ENCODE results near the gene ABCG4.
"Not testable (repeated sequence)": the region's sequence is repeated elsewhere in the genome, so short reads cannot be mapped to it uniquely, and the experiment has no call there.

ABCG4 gene

DNA sequence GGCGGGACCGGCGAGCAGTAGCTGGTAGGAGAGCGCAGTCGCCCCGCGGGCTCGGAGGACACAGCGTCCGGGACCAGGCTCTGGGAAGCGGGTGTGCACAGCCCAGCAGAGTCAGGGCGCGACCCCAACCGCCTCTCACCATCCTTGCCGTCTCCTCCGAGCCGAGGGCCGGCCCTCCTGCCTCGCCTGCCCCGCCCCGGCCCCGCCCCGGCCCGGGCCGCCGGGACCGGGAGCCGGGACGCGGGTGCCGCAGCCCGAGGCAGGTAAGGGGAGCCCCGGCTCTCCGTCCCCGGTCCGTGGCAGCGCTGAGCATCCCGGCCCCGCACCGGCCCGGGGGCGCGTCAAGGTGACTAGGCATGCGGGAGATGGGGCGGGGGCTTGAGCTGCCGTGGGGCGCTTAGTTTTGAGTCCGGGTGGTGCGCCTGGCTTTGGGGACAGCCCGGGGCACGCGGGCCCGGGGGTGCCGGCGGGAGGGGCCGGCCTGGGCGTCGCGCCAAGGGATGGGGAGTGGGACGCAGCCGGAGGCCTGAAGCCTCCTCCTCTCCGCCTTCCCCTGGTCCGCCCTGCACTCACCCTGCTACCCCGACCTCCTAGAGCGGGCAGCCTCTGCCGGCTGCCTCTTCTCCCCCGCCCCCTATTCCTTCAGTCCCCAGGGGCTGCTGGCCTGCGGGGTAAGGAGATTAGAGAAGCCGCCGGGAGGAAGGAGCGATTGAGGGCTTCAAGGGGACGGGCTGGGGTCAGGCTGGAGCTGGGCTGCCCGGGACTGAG, at the start of gene ABCG4:
TSS of gene ABCG4 (plus strand) at position 35 of the 768 bp plus-strand sequence. CDS start 914 bp downstream, outside the sequence.
- no peak for DNase-seq

DNA sequence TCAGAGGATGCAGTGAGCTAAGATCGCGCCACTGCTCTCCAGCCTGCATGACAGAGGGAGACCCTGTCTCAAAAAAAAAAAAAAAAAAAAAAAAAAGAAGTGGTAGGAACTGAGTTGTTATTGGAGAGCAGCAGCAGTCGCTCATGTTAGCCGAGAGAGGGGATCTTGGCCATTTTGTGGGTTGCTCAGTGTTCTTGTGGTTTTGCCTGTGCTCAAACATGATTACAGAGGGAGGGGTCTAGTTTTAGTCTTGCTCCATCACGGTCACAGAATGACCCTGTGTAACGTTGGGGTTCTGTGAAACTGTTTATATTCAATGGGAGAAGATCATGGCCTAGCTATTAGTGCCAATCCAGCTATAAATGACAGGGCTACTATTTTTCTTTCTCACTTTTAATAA, 49.1 kb upstream of the ABCG4 start:
- DNase-seq, result no peak

DNA sequence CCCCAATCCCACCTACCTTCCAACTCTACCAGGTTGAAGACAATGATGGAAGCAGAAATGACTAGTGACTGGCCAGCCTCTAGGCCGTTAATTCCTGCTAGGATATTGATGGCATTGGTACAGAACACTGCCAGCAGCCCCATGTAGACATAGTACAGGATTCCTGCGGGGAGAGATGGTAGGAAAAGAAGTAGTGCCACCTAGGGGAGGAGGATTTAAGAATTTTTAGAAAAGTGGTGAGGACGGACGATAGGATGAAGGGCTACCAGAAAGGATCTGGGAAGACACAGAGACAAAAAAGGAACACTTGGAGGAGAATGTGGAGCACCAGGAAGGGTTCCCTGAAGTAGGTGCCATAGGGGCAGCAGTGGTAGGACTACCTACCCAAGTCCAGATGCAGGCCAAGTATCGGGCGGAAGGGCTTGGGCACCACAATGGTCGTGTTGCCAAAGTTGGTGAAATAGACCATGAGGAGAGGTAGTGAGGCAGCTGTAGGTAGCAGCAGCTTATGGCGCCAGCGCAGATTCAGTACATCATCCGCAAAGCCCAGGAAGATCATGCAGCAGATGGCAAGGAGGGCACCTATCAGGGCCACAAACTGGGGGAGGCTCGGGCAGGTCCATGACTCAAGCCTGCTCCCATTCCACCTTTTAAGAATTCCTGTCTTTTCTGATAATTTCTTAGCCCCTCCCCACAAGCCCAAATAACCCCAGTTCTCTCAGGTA, 48.4 kb upstream of the ABCG4 start:
- DNase-seq, result no peak

DNA sequence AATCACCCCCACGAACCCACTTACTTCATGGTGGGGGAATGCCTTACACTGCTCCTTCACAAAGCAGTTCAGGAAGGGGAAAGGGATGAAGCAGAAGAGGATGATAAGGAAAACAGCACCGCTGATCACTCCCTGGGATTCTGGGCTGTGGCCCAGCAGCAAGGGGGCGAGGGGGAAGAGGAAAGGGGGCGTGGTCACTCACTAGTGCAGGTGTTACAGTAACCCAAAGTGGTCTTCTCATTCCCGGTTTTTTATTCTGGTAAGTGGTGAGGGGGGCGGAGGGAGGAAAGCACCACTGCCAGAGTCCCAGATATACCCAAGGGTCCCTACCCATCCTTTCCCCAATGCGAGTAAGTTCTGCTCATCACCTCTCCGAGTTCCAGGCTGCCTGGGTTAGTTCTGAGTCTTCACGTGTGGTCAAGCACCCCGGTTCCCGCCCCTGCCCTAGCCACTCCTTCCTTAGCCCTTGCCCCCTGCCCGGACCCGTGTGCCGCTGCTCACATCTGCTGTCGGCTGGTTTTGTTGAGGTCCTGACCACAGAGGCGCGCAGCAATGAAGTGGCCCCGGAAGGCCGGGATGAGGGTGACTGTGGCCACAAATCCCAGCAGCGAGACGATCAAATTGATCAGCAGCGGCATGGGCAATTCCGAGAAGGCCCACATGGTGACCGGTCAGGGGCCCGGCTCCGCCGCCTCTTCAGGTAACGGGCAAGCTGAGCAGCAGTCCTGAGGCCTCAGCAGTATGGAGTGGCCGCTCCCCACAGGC, 47.7 kb upstream of the ABCG4 start:
- no peak for DNase-seq

DNA sequence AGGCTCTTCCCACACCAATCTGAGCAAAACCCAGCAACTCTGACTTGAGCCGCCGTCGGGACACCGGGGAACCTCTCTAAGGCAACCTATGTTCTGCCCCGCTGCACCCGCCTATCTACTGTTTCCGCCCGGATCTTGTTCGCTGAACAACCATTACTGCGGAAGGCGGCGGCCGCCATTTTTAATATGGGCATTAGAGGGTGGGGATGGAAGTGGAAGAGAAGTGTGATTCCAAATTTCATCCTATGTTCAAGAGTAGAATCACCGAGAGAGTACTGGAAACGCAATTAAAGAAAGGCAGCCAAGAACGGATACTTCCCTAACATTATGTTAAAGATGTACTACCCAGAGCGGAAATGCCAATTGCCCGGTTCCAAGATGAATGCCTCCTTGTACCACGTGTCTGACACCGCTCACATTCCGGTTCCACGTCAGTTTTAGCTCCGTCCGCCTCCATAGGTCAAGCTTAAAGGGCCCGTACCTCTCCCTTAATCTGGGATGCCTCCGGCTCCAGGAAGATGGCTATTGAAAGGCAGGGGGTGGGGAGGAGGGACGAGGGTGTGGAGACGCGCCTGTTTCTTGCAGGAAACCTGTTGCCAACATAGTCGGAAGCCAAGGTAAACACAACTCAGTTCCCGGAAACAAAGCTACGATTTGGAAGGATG, 47.0 kb upstream of the ABCG4 start, which contains the start of gene DPAGT1:
TSS of gene DPAGT1 (minus strand) at position 95 of the 665 bp plus-strand sequence. CDS start 198 bp downstream, outside the sequence.
- DNase-seq, result no peak

DNA sequence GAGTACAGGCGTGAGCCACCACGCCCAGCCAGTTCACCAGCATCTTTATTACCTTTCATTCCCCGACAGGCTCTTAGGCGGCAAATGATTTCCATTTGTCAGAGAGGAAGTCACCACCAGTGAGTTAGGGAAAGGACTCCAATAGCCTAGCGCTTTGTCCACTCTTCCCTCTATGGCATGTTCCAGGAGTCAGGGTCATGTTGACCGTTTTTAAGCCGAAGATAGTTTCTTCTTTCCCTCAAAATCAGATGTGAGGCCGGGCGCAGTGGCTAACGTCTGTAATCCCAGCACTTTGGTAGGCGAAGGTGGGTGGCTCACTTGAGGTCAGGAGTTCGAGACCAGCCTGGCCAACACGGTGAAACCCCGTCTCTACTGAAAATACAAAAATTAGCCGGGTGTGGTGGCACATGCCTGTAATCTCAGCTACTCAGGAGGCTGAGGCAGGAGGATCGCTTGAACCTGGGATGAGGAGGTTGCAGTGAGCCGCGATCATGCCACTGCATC, 45.6 kb upstream of the ABCG4 start:
- not testable (repeated sequence) for DNase-seq

DNA sequence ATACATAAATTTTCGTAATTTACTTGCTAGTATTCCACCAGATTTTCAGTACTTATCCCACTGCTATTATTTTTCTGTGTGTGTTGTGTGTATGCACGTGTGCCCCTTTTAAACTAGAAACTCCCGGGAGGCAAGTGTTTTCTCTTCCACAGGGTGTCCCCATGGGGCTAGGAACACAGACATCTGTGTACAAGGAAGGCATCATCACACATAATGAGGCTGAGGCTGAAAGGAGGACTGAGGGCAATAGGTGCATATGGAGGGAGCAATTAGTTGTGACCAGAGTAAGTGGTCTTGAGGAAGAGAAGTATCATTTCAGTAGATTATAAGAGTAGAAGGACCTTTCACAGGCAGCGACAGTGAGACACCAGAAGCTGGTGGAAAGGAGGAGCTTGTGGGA, 45.1 kb upstream of the ABCG4 start:
- DNase-seq, result no peak

DNA sequence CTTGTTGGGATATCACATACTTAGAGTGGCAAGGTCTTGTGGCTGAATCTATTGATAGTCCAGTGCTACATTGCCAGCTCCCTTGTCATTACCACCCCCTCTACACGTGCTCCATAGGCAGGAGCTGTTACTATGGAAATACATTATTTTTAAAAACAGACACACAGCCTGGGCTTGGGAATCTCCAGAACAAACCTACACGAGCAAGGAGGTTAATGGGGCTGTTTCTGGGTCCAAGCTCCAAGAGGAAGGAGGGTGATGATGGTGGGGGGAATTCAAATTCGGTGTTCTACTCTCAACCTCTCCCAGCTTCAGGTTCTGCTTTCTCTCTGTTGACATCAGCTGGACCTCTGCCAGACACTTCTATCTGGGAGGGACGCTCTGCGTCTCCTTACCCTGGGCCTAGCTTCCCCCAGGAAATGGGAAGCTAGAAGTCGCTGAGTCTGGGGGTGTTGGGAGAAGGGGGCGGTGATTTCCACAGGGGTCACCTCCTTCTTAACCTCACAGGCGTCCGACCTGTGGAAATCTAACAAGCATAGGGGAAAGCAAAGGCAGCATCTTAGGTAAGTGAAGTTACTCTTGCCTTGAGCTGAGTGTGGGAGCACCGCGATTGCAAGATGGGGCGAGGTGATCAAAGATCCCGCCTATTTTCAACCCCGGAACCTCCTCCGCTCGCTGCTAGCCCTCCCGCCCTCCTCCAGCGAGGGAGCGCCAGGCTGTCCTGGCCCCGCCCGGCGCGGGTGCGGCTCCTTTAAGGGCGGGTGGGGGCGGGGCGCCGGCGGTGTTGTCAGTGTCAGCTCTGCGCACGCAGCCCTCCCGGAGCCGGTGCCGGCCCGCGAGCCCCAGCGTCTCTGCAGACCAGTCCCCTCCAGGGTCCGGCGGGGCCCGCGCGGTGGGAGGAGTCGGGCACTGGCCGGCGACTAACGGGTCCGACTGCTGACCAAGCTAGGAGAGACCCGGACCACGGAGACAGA, 42.0 kb upstream of the ABCG4 start, which contains the start of gene C2CD2L:
TSS of gene C2CD2L (plus strand) at position 781 of the 974 bp plus-strand sequence. CDS start 398 bp downstream, outside the sequence.
- no peak for DNase-seq

DNA sequence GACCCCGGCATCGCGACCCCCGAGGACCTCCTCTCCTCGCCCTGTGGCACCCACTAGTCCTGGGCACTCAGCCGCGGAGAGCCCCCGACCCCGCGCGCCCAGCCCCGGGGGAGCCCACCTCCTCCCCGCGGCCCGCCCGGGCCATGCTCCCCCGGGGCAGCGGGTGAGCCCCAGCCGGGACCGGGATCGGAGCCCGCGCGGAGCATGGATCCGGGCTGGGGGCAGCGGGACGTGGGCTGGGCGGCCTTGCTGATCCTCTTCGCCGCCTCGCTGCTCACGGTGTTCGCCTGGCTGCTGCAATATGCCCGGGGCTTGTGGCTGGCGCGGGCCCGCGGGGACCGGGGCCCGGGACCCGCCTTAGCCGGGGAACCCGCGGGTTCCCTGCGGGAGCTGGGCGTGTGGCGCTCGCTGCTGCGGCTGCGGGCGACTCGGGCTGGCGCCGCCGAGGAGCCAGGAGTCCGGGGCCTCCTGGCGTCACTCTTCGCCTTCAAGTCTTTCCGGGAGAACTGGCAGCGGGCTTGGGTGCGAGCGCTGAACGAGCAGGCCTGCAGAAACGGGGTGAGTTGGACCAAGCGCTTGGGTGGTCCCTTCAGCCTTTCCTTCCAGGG, 41.2 kb upstream of the ABCG4 start:
- no peak for DNase-seq

DNA sequence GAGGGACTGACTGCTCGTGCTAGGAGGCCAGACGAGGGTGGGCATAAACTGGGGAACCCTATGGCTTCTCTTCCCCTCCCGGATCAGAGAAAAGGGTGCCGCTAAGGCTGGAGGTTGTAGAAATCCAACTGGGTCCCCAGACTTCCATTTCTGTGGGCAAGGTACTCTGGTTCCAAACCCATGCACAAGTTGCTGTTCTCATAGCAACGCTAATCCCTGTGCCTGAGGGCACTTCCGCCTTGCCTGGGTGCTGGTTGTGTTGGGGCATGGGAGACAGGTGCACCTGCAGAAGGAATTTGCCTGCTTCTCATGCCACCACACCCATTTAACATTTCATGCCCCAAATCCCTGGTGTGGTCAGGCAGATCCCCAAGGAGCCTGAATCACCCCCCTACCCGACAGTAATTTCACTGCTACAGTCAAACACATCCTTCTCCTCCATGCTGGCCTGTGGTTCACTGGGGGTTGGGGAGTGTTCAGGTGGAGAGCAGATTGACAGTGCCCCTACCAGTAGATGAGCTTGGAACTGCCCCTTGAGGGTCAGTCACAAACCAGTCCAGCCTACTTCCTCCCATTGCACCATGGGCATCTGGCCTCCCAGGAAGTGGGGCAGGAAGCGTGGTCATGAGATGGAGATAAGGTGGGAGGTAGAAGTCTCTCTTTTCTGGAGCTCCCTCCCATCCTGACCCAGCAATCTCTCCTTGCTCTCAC, 40.6 kb upstream of the ABCG4 start:
- DNase-seq, result no peak

DNA sequence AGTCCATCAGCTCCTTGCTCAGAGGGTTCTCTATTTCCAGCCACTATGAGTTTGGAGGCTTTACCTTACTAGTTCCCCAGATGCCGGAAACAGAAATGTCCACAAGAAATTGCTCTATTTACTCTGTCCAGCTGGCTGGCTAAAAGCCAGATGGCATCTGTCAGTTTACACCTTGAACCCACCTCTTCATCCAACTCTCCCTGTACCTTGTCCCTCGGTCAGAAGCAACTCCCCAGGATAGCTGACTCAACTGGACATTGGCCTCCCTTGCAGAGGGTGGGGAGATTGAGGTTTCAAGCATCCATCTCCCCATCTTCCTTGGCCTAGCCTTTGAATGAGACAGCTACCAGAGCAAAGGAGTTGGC, 40.0 kb upstream of the ABCG4 start:
- DNase-seq, result no peak

DNA sequence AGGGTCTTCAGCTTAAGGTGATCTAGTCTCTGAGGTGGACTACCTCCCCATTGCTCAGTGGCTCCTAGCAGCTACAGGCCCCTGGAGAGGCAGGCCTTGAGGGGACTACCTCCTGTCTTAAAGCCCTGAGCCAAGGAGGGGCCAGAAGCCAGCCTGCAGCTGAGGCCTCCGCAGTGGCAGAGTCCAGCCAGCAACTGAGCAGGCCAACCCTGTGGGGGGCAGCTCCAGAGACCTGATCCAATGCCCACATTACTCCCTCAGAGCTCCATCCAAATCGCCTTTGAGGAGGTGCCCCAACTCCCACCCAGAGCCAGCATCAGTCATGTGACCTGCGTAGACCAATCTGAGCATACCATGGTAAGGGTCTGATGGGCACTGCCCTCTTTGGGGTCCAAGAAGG, 39.0 kb upstream of the ABCG4 start:
- no peak for DNase-seq

DNA sequence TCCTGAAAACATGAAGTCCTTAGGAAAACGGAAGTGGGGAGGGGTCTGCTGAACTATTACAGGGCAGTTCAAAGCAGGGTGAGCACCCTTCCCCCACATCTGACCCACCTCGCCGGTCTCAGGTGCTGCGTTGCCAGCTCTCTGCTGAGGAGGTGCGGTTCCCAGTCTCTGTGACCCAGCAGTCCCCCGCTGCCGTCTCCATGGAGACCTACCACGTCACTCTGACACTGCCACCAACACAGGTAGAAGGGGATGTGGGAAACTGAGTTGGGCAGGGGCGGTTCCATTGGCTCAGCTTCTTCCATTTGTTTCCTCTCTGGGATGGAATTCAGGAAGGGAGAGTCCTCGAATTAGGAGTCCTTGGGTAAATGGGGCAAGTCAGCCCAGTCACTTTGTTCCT, 38.4 kb upstream of the ABCG4 start:
- DNase-seq, result no peak

DNA sequence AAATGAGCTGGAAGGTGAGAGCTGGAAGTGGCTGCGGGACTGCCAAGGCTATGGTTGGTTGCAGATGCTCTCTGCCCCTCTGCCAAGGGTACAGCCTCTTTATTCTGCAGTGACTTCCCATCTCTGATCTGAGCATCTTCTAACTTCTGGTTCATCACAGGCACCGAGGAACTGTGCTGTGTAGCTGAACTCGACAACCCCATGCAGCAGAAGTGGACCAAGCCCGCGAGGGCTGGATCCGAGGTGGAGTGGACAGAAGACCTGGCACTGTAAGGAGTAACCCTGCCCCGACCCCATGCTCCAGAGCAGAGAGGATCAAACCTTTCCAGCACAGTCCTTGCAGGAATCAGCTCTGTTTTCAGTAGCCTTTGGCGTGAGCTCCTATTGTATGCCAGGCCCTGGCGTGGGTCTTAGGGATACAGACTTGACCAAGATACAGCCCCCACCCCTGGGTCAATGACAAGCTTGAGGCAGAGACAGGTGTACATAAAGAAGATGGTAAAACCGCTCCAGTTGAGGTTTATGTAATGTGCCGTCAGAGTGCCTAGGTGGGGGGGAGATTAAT, 37.4 kb upstream of the ABCG4 start:
- DNase-seq, result no peak

DNA sequence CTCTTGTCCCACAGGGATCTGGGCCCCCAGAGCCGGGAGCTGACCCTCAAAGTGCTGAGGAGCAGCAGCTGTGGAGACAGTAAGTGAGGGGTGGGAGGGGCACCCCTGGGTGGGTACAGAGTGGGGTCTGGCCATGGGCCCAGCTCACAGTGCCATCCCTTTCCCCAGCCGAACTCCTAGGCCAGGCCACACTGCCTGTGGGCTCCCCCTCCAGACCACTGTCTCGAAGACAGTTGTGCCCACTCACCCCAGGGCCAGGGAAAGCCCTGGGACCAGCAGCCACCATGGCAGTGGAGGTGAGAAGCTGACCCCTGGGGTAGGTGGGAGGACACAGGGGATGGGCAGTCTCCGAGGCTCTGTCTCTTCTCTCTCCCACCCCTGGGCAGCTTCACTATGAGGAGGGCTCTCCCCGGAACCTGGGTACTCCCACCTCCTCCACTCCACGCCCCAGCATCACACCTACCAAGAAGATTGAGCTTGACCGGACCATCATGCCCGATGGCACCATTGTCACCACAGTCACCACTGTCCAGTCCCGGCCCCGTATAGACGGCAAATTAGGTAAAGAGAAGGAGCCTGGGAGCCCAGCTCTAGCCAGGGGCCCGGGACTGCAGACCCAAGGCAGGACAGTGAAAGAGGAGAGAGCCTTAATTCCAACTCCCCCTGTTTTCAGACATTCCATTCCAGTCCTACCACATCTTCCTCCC, 36.4 kb upstream of the ABCG4 start:
- no peak for DNase-seq

DNA sequence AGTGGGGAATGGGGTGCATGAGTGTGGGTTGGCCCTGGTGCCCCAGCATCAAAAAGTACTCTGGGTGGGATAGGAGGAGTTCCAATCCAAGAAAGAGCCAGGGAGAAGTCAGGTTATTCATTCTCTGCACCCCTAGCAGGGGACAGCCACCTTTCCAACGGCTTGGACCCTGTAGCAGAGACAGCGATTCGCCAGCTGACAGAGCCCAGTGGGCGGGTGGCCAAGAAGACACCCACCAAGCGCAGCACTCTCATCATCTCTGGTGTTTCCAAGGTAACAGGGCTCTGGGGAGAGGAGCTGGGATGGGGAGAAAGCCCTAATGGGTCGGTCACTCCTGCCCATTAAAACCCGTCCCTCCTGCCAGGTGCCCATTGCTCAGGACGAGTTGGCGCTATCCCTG, 35.1 kb upstream of the ABCG4 start:
- no peak for DNase-seq

DNA sequence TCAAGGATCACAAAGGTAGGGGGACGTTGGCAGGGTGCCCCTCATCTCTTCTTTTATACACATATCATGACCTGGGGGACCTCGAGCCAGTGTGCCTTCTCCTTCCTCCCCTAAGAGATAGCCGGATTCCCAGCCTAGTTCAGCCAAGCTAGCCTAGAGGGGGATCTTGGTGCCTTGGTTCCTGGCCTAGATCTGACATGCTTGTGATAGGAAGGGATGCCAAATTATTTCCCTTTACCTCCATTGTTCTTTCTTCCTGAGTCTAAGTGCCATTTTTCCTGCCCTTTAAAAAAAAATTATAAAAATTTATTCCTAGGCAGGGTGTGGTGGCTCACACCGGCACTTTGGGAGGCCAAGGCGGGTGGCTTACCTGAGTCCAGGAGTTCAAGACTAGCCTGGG, 34.5 kb upstream of the ABCG4 start:
- DNase-seq, result no peak

DNA sequence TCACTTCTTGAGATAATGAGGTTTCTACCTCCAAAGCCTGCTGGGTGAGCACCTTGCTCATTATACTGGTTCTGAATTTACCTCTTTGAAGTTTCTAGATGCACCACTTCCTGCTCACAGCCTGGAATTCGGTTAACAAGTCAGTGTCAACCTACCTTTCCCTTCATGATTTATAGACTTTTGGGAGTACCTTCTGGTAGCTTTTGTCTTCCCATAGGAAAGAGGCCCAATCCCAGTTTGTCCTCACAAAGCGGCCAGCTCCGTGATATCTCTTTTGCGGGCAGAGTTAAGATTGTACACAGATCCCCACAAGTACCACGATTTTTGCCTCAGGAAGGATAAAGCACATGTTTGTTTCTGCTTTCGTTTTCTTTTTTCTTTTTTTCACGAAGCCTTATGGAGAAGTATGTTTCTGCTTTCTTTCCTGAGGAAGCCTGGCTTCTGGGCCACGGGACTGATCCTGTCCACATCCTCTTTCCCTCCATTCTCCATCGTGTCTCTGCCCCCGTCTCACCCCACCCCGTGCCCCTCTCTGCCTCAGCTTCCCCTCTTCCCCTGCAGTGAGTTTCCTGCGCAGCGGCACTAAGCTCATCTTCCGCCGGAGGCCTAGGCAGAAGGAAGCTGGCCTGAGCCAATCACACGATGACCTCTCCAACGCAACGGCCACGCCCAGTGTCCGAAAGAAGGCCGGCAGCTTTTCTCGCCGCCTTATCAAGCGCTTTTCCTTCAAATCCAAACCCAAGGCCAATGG, 33.2 kb upstream of the ABCG4 start:
- no peak for DNase-seq

DNA sequence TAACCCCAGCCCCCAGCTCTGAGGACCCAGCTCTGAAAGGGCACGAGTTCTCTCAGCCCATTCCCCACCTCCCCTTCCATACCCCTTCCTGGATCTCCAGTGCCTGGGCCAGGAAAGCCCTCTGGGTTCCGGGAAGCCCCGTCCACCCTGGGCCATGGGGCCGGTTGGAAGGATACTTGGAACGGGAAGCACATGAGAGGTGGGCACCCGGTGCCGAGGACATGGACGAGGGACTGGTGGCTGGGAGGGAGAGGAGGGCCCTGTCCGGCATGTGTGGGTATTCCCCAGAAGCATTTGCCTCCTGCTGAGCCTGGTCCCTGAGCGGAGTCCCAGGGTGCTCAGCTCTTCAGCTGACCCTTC, 32.6 kb upstream of the ABCG4 start:
- DNase-seq, result no peak
